Hematopoietic multipotent progenitor cell treated with erythropoietin and hydrocortisone succinate and interleukin-3 and kit ligand, for 6 days (in vitro differentiated cells): ENCODE measurements around the gene ZNF37A.
A peak's percentile ranks its signal among the peaks of the same experiment; 100 is the strongest.
"Not testable (repeated sequence)": the region's sequence is repeated elsewhere in the genome, so short reads cannot be mapped to it uniquely, and the experiment has no call there.

Experiments
- DNase-seq: peaks from one replicate; pipeline ENCODE4 v3.0.0-alpha.2; 2015

The ZNF37A gene

GRCh38 chr10:38094158-38094926, at the start of gene ZNF37A:
Gene ZNF37A (plus strand): TSS chr10:38094337. CDS start chr10:38096618, 2,281 bp downstream.
- peak; percentile 99 for DNase-seq

GRCh38 chr10:38045129-38045528, 49.0 kb upstream of the ZNF37A start:
- DNase-seq: peak; percentile 3

GRCh38 chr10:38047666-38048065, 46.5 kb upstream of the ZNF37A start:
- no peak for DNase-seq

- DNase-seq: no peak
Measured at GRCh38 chr10:38050212-38050611, 43.9 kb upstream of the ZNF37A start.

- no peak for DNase-seq
Measured at GRCh38 chr10:38054361-38054797, 39.8 kb upstream of the ZNF37A start.

GRCh38 chr10:38055274-38055894, 38.8 kb upstream of the ZNF37A start:
- not testable (repeated sequence) for DNase-seq

GRCh38 chr10:38069663-38070062, 24.5 kb upstream of the ZNF37A start:
- not testable (repeated sequence) for DNase-seq

- DNase-seq: no peak
Measured at GRCh38 chr10:38070501-38070900, 23.6 kb upstream of the ZNF37A start.

- DNase-seq: no peak
Measured at GRCh38 chr10:38072552-38072951, 21.6 kb upstream of the ZNF37A start.

- DNase-seq: no peak
Measured at GRCh38 chr10:38076687-38077086, 17.4 kb upstream of the ZNF37A start.

GRCh38 chr10:38093318-38093717, 819 bp upstream of the ZNF37A start:
- not testable (repeated sequence) for DNase-seq

- DNase-seq: no peak
Measured at GRCh38 chr10:38093816-38094157, 350 bp upstream of the ZNF37A start.

- DNase-seq: peak; percentile 10
Measured at GRCh38 chr10:38094927-38095574, 914 bp downstream of the ZNF37A start.

GRCh38 chr10:38102880-38103279, 8.7 kb downstream of the ZNF37A start:
- DNase-seq: peak; percentile 13

GRCh38 chr10:38103756-38104155, 9.6 kb downstream of the ZNF37A start:
- DNase-seq: no peak

GRCh38 chr10:38112159-38112558, 18.0 kb downstream of the ZNF37A start:
- no peak for DNase-seq

GRCh38 chr10:38118072-38118807, 24.1 kb downstream of the ZNF37A start:
- peak; percentile 17 for DNase-seq

GRCh38 chr10:38119038-38119437, 24.9 kb downstream of the ZNF37A start:
- no peak for DNase-seq

- no peak for DNase-seq
Measured at GRCh38 chr10:38127812-38128211, 33.7 kb downstream of the ZNF37A start.

GRCh38 chr10:38143587-38143986, 49.5 kb downstream of the ZNF37A start:
- no peak for DNase-seq

GRCh38 chr10:38146579-38147333, 52.6 kb downstream of the ZNF37A start:
- DNase-seq: no peak

GRCh38 chr10:38147686-38148085, 53.5 kb downstream of the ZNF37A start:
- no peak for DNase-seq
